SK-N-SH (cell line): ENCODE data around the gene ZBTB5. TPM values are rescaled to one million over a fixed set of nuclear protein-coding genes. Genes with fewer than 3 reads are reported as not detected.

Experiments used
- CTCF ChIA-PET: fragments of 300-600, 350-600 bp; formaldehyde crosslinking; extraction: SDS; loops from one replicate; lab custom pipeline; 2021; lab: Yijun Ruan, JAX
- POLR2A ChIA-PET: fragments of 350-600 bp; sonication (Branson Sonifier 250); formaldehyde crosslinking; extraction: SDS; loops from one replicate; lab custom pipeline; 2020; ENCODE audit warnings: antibody characterized with exemption, inconsistent platforms; lab: Yijun Ruan, JAX
- DNase-seq: peaks from one replicate; pipeline ENCODE4 v3.0.0; 2012
- H2AFZ ChIP-seq: fragments of 200-600 bp; sonication (generic); 2 replicates; pipeline ENCODE4 v1.8.1; 2016; ENCODE audit warnings: antibody characterized with exemption, mild to moderate bottlenecking, low read depth
- H3F3A ChIP-seq: fragments of 200-600 bp; sonication (generic); replicated peaks from 2 replicates; pipeline ENCODE3; 2016; ENCODE audit warnings: antibody characterized with exemption, mild to moderate bottlenecking; ENCODE audit not compliant: insufficient read depth
- H3K27ac ChIP-seq, 2 experiments: fragments of 200-500 bp in 1 of 2; fragments of 200-600 bp in 1 of 2; sonication (Bioruptor generic) in 1 of 2; sonication (generic), shearing (Covaris generic) in 1 of 2; 2 replicates each; pipeline versions ENCODE4 v1.5.1 to v1.6.1; 2014 to 2016; ENCODE audit warnings: low read depth in 2 of 2, inconsistent platforms in 1 of 2, low read length in 1 of 2, mild to moderate bottlenecking in 1 of 2, mixed read lengths in 1 of 2
- H3K27me3 ChIP-seq: fragments of 200-600 bp; sonication (generic), shearing (Covaris generic); 2 replicates; pipeline ENCODE4 v1.6.1; 2016; ENCODE audit warnings: mixed run types; ENCODE audit not compliant: insufficient read depth
- H3K36me3 ChIP-seq, 2 experiments: fragments of 200-500 bp in 1 of 2; fragments of 200-600 bp in 1 of 2; sonication (Bioruptor generic) in 1 of 2; sonication (generic) in 1 of 2; replicated peaks in 1 of 2; 2 replicates each; pipeline versions ENCODE3 to v1.5.1; 2014 to 2016; ENCODE audit warnings: low read length in 1 of 2, mild to moderate bottlenecking in 1 of 2; ENCODE audit not compliant: insufficient read depth in 2 of 2, control insufficient read depth in 1 of 2
- H3K4me1 ChIP-seq, 2 experiments: fragments of 200-500 bp in 1 of 2; fragments of 200-600 bp in 1 of 2; sonication (Bioruptor generic) in 1 of 2; sonication (generic), shearing (Covaris generic) in 1 of 2; 2 replicates each; pipeline versions ENCODE4 v1.5.1 to v1.6.1; 2014 to 2016; ENCODE audit warnings: low read depth in 1 of 2, low read length in 1 of 2, mixed run types in 1 of 2; ENCODE audit not compliant: insufficient read depth in 2 of 2, control insufficient read depth in 1 of 2
- H3K4me2 ChIP-seq: fragments of 200-600 bp; sonication (generic), shearing (Covaris generic); 2 replicates; pipeline ENCODE4 v1.6.1; 2017; ENCODE audit warnings: mixed run types
- H3K4me3 ChIP-seq, 2 experiments: fragments of 200-500 bp in 1 of 2; fragments of 200-600 bp in 1 of 2; sonication (Bioruptor generic) in 1 of 2; sonication (generic), shearing (Covaris generic) in 1 of 2; 2 replicates each; pipeline versions ENCODE4 v1.5.1 to v1.8.1; 2014 to 2016; ENCODE audit warnings: low read depth in 2 of 2, inconsistent platforms in 1 of 2, low read length in 1 of 2, mild to moderate bottlenecking in 1 of 2, mixed read lengths in 1 of 2, moderate library complexity in 1 of 2
- H3K79me2 ChIP-seq: fragments of 200-600 bp; sonication (generic); 2 replicates; pipeline ENCODE4 v1.8.1; 2017; ENCODE audit warnings: mild to moderate bottlenecking; ENCODE audit not compliant: insufficient read depth
- H3K9ac ChIP-seq: fragments of 200-600 bp; sonication (generic); 2 replicates; pipeline ENCODE4 v1.6.1; 2017; ENCODE audit warnings: mixed run types
- H3K9me2 ChIP-seq: fragments of 200-600 bp; sonication (generic); 2 replicates; pipeline ENCODE4 v1.6.1; 2017; ENCODE audit warnings: mixed run types
- H3K9me3 ChIP-seq: fragments of 200-600 bp; sonication (generic); 2 replicates; pipeline ENCODE4 v1.6.1; 2017; ENCODE audit warnings: mixed run types, mild to moderate bottlenecking, moderate library complexity
- H4K20me1 ChIP-seq: fragments of 200-600 bp; sonication (generic); 2 replicates; pipeline ENCODE4 v1.6.1; 2017; ENCODE audit warnings: mild to moderate bottlenecking, mixed run types; ENCODE audit not compliant: insufficient read depth
- CHD2 ChIP-seq: fragments of 150-350 bp; IDR thresholded peaks from 2 replicates; pipeline ENCODE4 v1.6.1; 2018; ENCODE audit warnings: low read length; ENCODE audit not compliant: partially characterized antibody
- CTCF ChIP-seq: fragments of 200-600 bp; sonication (generic); IDR thresholded peaks from 2 replicates; pipeline ENCODE4 v1.6.1; 2017; ENCODE audit warnings: antibody characterized with exemption, mild to moderate bottlenecking, moderate library complexity
- EP300 ChIP-seq, 2 experiments: IDR thresholded peaks; 2 replicates each; pipeline versions ENCODE4 v1.4.0 to v1.6.1; 2012; ENCODE audit warnings: borderline replicate concordance in 1 of 2, low read depth in 1 of 2, low read length in 1 of 2
- FOSL2 ChIP-seq: IDR thresholded peaks from 2 replicates; pipeline ENCODE4 v1.4.0; 2012; ENCODE audit warnings: low read depth, mild to moderate bottlenecking, moderate library complexity, borderline replicate concordance
- IRF3 ChIP-seq: fragments of 150-350 bp; IDR thresholded peaks from 2 replicates; pipeline ENCODE4 v1.6.1; 2016; ENCODE audit warnings: mild to moderate bottlenecking, low read depth, low read length
- JUND ChIP-seq: IDR thresholded peaks from 2 replicates; pipeline ENCODE4 v1.4.0; 2012
- MAX ChIP-seq: IDR thresholded peaks from 2 replicates; pipeline ENCODE4 v1.4.0; 2012; ENCODE audit warnings: low read depth
- NRF1 ChIP-seq: IDR thresholded peaks from 2 replicates; pipeline ENCODE4 v1.6.1; 2012; ENCODE audit warnings: low read depth, mild to moderate bottlenecking, low read length
- PBX3 ChIP-seq: IDR thresholded peaks from 2 replicates; pipeline ENCODE4; 2012
- RFX5 ChIP-seq: IDR thresholded peaks from 2 replicates; pipeline ENCODE4 v1.6.1; 2012; ENCODE audit warnings: mild to moderate bottlenecking, improper control_type of control experiment, low read length
- RXRA ChIP-seq: IDR thresholded peaks from 2 replicates; pipeline ENCODE4 v1.4.0; 2012; ENCODE audit warnings: low read depth, mild to moderate bottlenecking, borderline replicate concordance
- SMC3 ChIP-seq: IDR thresholded peaks from 2 replicates; pipeline ENCODE4 v1.6.1; 2012; ENCODE audit warnings: low read depth, low read length, improper control_type of control experiment
- USF2 ChIP-seq: fragments of 150-350 bp; IDR thresholded peaks from 2 replicates; pipeline ENCODE4 v1.6.1; 2017; ENCODE audit warnings: antibody characterized with exemption, low read length, low read depth, borderline replicate concordance
- ZBTB33 ChIP-seq: IDR thresholded peaks from 2 replicates; pipeline ENCODE4 v1.4.0; 2012; ENCODE audit warnings: low read depth, borderline replicate concordance
- polyA plus RNA-seq, 3 experiments: library from polyadenylated mRNA; depleted of rRNA; stranded (reverse); fragments of >200 nt; gene quantifications; 2 replicates each; pipeline ENCODE4 v1.2.3, GENCODE V29; 2012

Gene ZBTB5
- polyA plus RNA-seq, 1 of the 3 experiments (the other 2 are of a cell fraction): 6.3 TPM

- no peaks in the 10 kb centered on the region for H3K9me3 ChIP-seq
- H3F3A ChIP-seq: peaks cover 6% of the 10 kb centered on the region
- peaks cover 0 to 8% of the 10 kb centered on the region in 2 experiments; a peak in 2 of 4 replicates for H3K4me1 ChIP-seq
- peaks cover 98% of the 10 kb centered on the region for H3K79me2 ChIP-seq
- CTCF ChIA-PET: interaction anchor here (1.0 kb wide), 1 partner anchor 9 kb away, joined by 3 read pairs; no protein-coding TSS in a partner anchor
- POLR2A ChIA-PET: no interaction called here
- no peaks in the 10 kb centered on the region for H3K27me3 ChIP-seq
- H3K4me3 ChIP-seq: no peak overlapping the region
- H3K27ac ChIP-seq: no peak overlapping the region
- no peak for DNase-seq
- no peak overlapping the region for H3K4me2 ChIP-seq
- H2AFZ ChIP-seq: no peak overlapping the region
- H3K36me3 ChIP-seq: peaks cover 5 to 42% of the 10 kb centered on the region in 2 experiments
- H3K9ac ChIP-seq: no peak overlapping the region
- H3K9me2 ChIP-seq: no peaks in the 10 kb centered on the region
- H4K20me1 ChIP-seq: peaks cover 67% of the 10 kb centered on the region
- TF ChIP-seq CHD2: no peak
- TF ChIP-seq RXRA: no peak
- no peak for TF ChIP-seq ZBTB33
- TF ChIP-seq FOSL2: no peak
- TF ChIP-seq USF2: no peak
- no peak for TF ChIP-seq JUND
- TF ChIP-seq NRF1: no peak
- TF ChIP-seq PBX3: no peak
- TF ChIP-seq MAX: no peak
- no peak for TF ChIP-seq EP300 (IDR thresholded peaks at IDR 0.05; ENCODE audit: borderline replicate concordance in 1 of 2, low read depth in 1 of 2, low read length in 1 of 2)
- TF ChIP-seq CTCF: no peak
- TF ChIP-seq RFX5: no peak
- no peak for TF ChIP-seq SMC3
- no peak for TF ChIP-seq IRF3
These were observed 18.1 kb downstream of the ZBTB5 start for GRCh38 chr9:37447111-37447510.
